OCI-LY3 (cell line): Measurements from ENCODE around the gene DCHS2.

Experiments used
- H2AFZ ChIP-seq: fragments of 200-600, 300-600 bp; shearing (Covaris generic); 2 replicates; pipeline ENCODE4 v1.6.0; 2014; ENCODE audit warnings: antibody characterized with exemption, low read depth, low read length
- H3K27ac ChIP-seq: fragments of 200-600, 300-600 bp; sonication (generic); 2 replicates; pipeline ENCODE4 v1.5.1; 2014; ENCODE audit warnings: mild to moderate bottlenecking, low read length, moderate library complexity, mixed read lengths
- H3K27me3 ChIP-seq: fragments of 200-600, 300-600 bp; sonication (generic); 2 replicates; pipeline ENCODE4 v1.6.1; 2014; ENCODE audit warnings: low read depth, low read length, mixed read lengths
- H3K36me3 ChIP-seq: fragments of 200-600, 300-600 bp; sonication (generic); replicated peaks from 2 replicates; pipeline ENCODE3; 2014; ENCODE audit warnings: low read depth, low read length, mixed read lengths
- H3K4me1 ChIP-seq: fragments of 300-600, 200-600 bp; sonication (generic); 2 replicates; pipeline ENCODE4 v1.6.1; 2014; ENCODE audit warnings: low read length, mixed read lengths
- H3K4me2 ChIP-seq: fragments of 200-600, 300-600 bp; sonication (generic); 2 replicates; pipeline ENCODE4 v1.6.1; 2014; ENCODE audit warnings: low read length, mixed read lengths
- H3K4me3 ChIP-seq: fragments of 300-600, 200-600 bp; sonication (generic); 2 replicates; pipeline ENCODE4 v1.5.1; 2014; ENCODE audit warnings: antibody characterized with exemption, mild to moderate bottlenecking, low read length, moderate library complexity
- H3K79me2 ChIP-seq: fragments of 300-600, 200-600 bp; shearing (Covaris generic); 2 replicates; pipeline ENCODE4 v1.6.1; 2014; ENCODE audit warnings: mild to moderate bottlenecking, low read length, mixed read lengths
- H3K9ac ChIP-seq: fragments of 300-600, 200-600 bp; shearing (Covaris generic); 2 replicates; pipeline ENCODE4 v1.6.0; 2014; ENCODE audit warnings: mild to moderate bottlenecking, low read length, moderate library complexity
- H3K9me3 ChIP-seq: fragments of 200-600, 300-600 bp; shearing (Covaris generic); 2 replicates; pipeline ENCODE4 v1.6.1; 2014; ENCODE audit warnings: low read length, mixed read lengths; ENCODE audit not compliant: insufficient read depth
- H4K20me1 ChIP-seq: fragments of 200-600, 300-600 bp; sonication (generic); 2 replicates; pipeline ENCODE4 v1.6.1; 2016; ENCODE audit warnings: low read length, mixed read lengths; ENCODE audit not compliant: insufficient read depth
- EZH2phosphoT487 ChIP-seq: fragments of 200-600 bp; shearing (Covaris generic); IDR thresholded peaks from 2 replicates; pipeline ENCODE4 v1.6.1; 2018; ENCODE audit warnings: antibody characterized with exemption, mixed run types, low read depth
- TF ChIP-seq, protein P1 (sequence below): fragments of 200-600, 300-600 bp; sonication (generic); IDR thresholded peaks from 2 replicates; pipeline ENCODE4 v1.5.1; 2014; ENCODE audit warnings: antibody characterized with exemption, low read length, low read depth

Gene DCHS2

DNA sequence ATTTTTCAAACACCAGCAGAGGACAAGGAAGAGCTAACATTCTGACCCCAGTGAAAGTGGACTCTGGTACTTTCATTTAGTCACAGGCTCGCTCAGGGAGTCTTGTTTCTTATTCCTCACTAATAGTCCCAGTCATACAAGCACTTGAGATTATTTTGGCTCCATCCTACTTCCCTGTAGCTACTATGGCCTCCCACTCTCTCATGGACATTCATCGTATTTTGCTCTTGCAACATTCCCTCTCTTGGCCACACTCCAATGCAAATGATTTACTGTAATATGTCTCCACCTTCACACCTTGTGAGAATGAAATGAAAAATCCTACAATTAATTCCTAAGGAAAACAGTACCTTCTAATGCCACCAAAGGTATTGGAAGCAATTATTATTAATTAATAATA is 37.3 kb upstream of the DCHS2 start:
- Histone ChIP-seq H3K4me1 (peaks cover 21% of the 10 kb centered on the region), H3K27ac (no peak overlapping the region), H3K4me2 (no peak overlapping the region), H3K79me2 (no peaks in the 10 kb centered on the region), H3K4me3 (no peak overlapping the region), H3K36me3 (no peaks in the 10 kb centered on the region), H3K9me3 (no peaks in the 10 kb centered on the region), H2AFZ (no peak overlapping the region), H3K9ac (no peak overlapping the region), H4K20me1 (no peaks in the 10 kb centered on the region), H3K27me3 (peaks cover 4% of the 10 kb centered on the region; the same call in 1 of the 2 replicates)
- TF ChIP-seq EZH2phosphoT487, result no peak
- TF ChIP-seq, protein P1, sequence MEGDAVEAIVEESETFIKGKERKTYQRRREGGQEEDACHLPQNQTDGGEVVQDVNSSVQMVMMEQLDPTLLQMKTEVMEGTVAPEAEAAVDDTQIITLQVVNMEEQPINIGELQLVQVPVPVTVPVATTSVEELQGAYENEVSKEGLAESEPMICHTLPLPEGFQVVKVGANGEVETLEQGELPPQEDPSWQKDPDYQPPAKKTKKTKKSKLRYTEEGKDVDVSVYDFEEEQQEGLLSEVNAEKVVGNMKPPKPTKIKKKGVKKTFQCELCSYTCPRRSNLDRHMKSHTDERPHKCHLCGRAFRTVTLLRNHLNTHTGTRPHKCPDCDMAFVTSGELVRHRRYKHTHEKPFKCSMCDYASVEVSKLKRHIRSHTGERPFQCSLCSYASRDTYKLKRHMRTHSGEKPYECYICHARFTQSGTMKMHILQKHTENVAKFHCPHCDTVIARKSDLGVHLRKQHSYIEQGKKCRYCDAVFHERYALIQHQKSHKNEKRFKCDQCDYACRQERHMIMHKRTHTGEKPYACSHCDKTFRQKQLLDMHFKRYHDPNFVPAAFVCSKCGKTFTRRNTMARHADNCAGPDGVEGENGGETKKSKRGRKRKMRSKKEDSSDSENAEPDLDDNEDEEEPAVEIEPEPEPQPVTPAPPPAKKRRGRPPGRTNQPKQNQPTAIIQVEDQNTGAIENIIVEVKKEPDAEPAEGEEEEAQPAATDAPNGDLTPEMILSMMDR, result no peak

DNA sequence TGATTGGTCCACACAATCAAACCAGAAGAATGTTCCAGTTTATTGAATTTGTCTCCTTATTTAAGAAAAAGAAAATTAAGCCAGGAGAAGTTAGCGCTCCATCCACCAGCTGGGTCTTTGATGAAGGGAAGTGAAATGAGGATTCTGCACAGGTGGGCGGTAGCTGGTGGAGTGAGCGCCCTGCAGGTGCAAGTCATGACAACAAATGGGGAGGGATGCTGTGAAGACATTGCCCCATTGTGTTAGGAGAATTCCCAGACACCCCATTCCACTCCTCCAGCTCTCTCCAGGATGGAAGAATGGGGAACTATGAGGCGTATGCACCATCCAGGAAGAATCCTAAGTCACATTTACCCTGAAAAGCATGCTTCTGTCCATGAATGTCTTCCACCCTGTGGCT is 35.7 kb upstream of the DCHS2 start:
- Histone ChIP-seq H3K9ac (no peak overlapping the region), H3K27me3 (peaks cover 11% of the 10 kb centered on the region), H3K79me2 (no peaks in the 10 kb centered on the region), H3K9me3 (no peaks in the 10 kb centered on the region), H3K4me3 (no peak overlapping the region), H2AFZ (no peak overlapping the region), H3K4me1 (peaks cover 21% of the 10 kb centered on the region), H4K20me1 (no peaks in the 10 kb centered on the region), H3K27ac (no peak overlapping the region), H3K36me3 (no peaks in the 10 kb centered on the region), H3K4me2 (0 out of 2 replicates have a peak overlapping the region, but pooled peaks have one; percentile 20)
- TF ChIP-seq, protein P1, result no peak

DNA sequence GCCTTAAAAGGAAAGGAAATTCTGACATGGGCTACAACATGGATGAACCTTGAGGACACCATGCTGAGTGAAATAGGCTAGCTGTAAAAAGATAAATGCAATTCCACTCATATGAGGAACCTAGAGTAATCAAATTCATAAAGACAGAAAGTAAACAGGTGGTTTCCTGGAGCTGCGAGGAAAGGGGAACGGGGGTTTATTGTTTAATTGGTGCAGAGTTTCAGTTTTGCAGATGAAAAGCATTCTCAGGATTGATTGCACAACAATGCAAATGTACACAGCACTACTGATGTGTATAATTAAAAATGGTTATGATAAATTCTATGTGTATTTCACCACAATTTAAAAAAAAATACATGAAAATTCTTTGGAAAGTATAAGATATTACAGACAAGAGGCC is 34.6 kb upstream of the DCHS2 start:
- H3K27ac ChIP-seq, result no peak overlapping the region
- H3K27me3 ChIP-seq, result peaks cover 20% of the 10 kb centered on the region
- peak overlapping the region; percentile 20 for H3K4me2 ChIP-seq
- H4K20me1 ChIP-seq, result no peaks in the 10 kb centered on the region
- H3K79me2 ChIP-seq, result no peaks in the 10 kb centered on the region
- H3K4me3 ChIP-seq, result no peak overlapping the region
- no peaks in the 10 kb centered on the region for H3K36me3 ChIP-seq
- no peak overlapping the region for H2AFZ ChIP-seq
- H3K9ac ChIP-seq, result no peak overlapping the region
- H3K4me1 ChIP-seq, result peaks cover 21% of the 10 kb centered on the region
- TF ChIP-seq, protein P1, result no peak
- no peak for TF ChIP-seq EZH2phosphoT487
- H3K9me3 ChIP-seq, result no peaks in the 10 kb centered on the region

DNA sequence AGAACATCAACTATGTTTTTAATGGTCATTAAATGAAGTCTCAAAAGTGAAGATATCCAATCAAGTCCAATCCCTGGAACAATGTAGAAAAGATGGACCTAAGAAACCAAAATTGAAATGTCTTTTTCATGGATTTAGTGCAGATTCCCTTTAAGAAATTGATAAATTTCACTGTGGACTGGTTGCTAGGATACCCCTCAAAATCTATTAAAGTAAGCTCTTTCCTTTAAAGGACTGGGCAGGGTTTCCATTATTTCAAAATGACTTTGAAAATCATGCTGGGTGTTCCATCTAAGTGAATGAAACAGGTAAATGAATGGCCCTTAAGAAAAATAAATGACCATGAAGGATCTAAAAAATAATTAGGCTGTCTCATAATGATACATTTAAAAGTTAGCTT is 30.0 kb upstream of the DCHS2 start:
- H2AFZ ChIP-seq, result no peak overlapping the region
- H3K4me2 ChIP-seq, result no peak overlapping the region
- peaks cover 49% of the 10 kb centered on the region for H3K27me3 ChIP-seq
- H3K79me2 ChIP-seq, result no peaks in the 10 kb centered on the region
- no peak overlapping the region for H3K4me3 ChIP-seq
- peaks cover 25% of the 10 kb centered on the region for H3K4me1 ChIP-seq
- H3K36me3 ChIP-seq, result no peaks in the 10 kb centered on the region
- no peak overlapping the region for H3K27ac ChIP-seq
- TF ChIP-seq, protein P1, result no peak
- TF ChIP-seq EZH2phosphoT487, result no peak
- H4K20me1 ChIP-seq, result no peaks in the 10 kb centered on the region
- no peak overlapping the region for H3K9ac ChIP-seq
- H3K9me3 ChIP-seq, result no peaks in the 10 kb centered on the region
